Measurements from ENCODE around the gene IRF2.

IRF2 gene

GRCh38 chr4:184337907-184338306 is 136.4 kb downstream of the IRF2 start:
- TF ChIP-seq POLR2A (IDR thresholded peaks at IDR 0.05; ENCODE audit: extremely low read depth, insufficient read length), result no peak
- TF ChIP-seq, protein P1, sequence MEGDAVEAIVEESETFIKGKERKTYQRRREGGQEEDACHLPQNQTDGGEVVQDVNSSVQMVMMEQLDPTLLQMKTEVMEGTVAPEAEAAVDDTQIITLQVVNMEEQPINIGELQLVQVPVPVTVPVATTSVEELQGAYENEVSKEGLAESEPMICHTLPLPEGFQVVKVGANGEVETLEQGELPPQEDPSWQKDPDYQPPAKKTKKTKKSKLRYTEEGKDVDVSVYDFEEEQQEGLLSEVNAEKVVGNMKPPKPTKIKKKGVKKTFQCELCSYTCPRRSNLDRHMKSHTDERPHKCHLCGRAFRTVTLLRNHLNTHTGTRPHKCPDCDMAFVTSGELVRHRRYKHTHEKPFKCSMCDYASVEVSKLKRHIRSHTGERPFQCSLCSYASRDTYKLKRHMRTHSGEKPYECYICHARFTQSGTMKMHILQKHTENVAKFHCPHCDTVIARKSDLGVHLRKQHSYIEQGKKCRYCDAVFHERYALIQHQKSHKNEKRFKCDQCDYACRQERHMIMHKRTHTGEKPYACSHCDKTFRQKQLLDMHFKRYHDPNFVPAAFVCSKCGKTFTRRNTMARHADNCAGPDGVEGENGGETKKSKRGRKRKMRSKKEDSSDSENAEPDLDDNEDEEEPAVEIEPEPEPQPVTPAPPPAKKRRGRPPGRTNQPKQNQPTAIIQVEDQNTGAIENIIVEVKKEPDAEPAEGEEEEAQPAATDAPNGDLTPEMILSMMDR (IDR thresholded peaks at IDR 0.05; ENCODE audit: low read depth, low read length), result no peak
- TF ChIP-seq MAX (IDR thresholded peaks at IDR 0.05; ENCODE audit: low read depth, low read length), result no peak
- TF ChIP-seq MYC (IDR thresholded peaks at IDR 0.05; ENCODE audit: low read depth, low read length), result no peak
- no peak overlapping the region for H3K4me3 ChIP-seq (ENCODE audit: low read depth, low read length)
- DNase-seq (ENCODE audit: low read depth), result no peak
